K562 (cell line): ENCODE results near the gene CBLC. TPM values are rescaled to one million over a fixed set of nuclear protein-coding genes. Genes with fewer than 3 reads are reported as not detected.

Experiments used
- ATAC-seq: fragments of 200-7000 bp; cut with Tn5 transposase; 3 replicates; pipeline ENCODE4 v1.9.1; 2020; ENCODE audit warnings: moderate library complexity
- BruUV-seq: library from RNA; stranded (reverse); fragments of 400-500 nt; replicated peaks from 2 replicates; lab custom pipeline; 2021; lab: Mats Ljungman, UMichigan
- CTCF ChIA-PET: fragments of 300-600 bp; formaldehyde crosslinking; extraction: SDS; loops from one replicate; lab custom pipeline; 2021; ENCODE audit warnings: low intra/inter-chr PET ratio; lab: Yijun Ruan, JAX
- POLR2A ChIA-PET: fragments of 300-600, 350-650 bp; sonication (Branson Sonifier 250); formaldehyde crosslinking; extraction: SDS; loops from one replicate; lab custom pipeline; 2021; ENCODE audit warnings: antibody characterized with exemption, inconsistent platforms; lab: Yijun Ruan, JAX
- DNase-seq, 4 experiments: peaks; one replicate each; pipeline versions ENCODE4 v3.0.0 to v3.0.0-alpha.2; 2011 to 2018; ENCODE audit warnings: low spot score in 3 of 4, mixed read lengths in 3 of 4; ENCODE audit errors: extremely low read depth in 1 of 4
- FAIRE-seq: peaks from 2 replicates; lab custom pipeline; 2011; peaks lifted over from hg19 to GRCh38; lab: Jason Lieb, UNC
- H2AFZ ChIP-seq: 2 replicates; pipeline ENCODE4 v1.6.0; 2011; ENCODE audit warnings: low read depth, low read length, control low read depth, inconsistent platforms
- H3K27ac ChIP-seq: fragments of 200-600 bp; 3 replicates; pipeline ENCODE4 v1.8.0; 2011; ENCODE audit warnings: low read depth, mild to moderate bottlenecking, control low read depth, inconsistent platforms, low read length, moderate library complexity, mixed read lengths; ENCODE audit errors: extremely low read depth
- H3K27me3 ChIP-seq, 2 experiments: fragments of 300-600 bp in 1 of 2; 2 replicates in 1 of 2; 3 replicates in 1 of 2; pipeline versions ENCODE4 v1.6.0 to v1.8.0; 2011; ENCODE audit warnings: inconsistent platforms in 2 of 2, low read length in 2 of 2, mild to moderate bottlenecking in 1 of 2, mixed read lengths in 1 of 2, moderate library complexity in 1 of 2; ENCODE audit not compliant: control insufficient read depth in 2 of 2, insufficient read depth in 2 of 2
- H3K36me3 ChIP-seq: fragments of 300-600 bp; 3 replicates; pipeline ENCODE4 v1.8.0; 2011; ENCODE audit warnings: mild to moderate bottlenecking, low read length, inconsistent platforms; ENCODE audit not compliant: control insufficient read depth, insufficient read depth
- H3K4me1 ChIP-seq, 2 experiments: fragments of 200-600 bp in 1 of 2; replicated peaks in 1 of 2; 2 replicates in 1 of 2; 3 replicates in 1 of 2; pipeline versions ENCODE4 v1.5.1 to v1.8.0; 2011; ENCODE audit warnings: inconsistent platforms in 2 of 2, low read length in 2 of 2, mild to moderate bottlenecking in 1 of 2, mixed read lengths in 1 of 2, moderate library complexity in 1 of 2; ENCODE audit not compliant: control insufficient read depth in 2 of 2, insufficient read depth in 2 of 2
- H3K4me2 ChIP-seq: 2 replicates; pipeline ENCODE4 v1.6.1; 2011; ENCODE audit warnings: low read length, control low read depth, inconsistent platforms, mixed read lengths; ENCODE audit not compliant: insufficient read depth
- H3K4me3 ChIP-seq: fragments of 200-600 bp; sonication (generic), shearing (Covaris generic); 2 replicates; pipeline ENCODE4 v1.5.1; 2016; ENCODE audit warnings: control low read depth, inconsistent platforms
- H3K79me2 ChIP-seq: fragments of 200-600 bp; 3 replicates; pipeline ENCODE4 v1.8.0; 2011; ENCODE audit warnings: low read length, inconsistent platforms; ENCODE audit not compliant: control insufficient read depth, insufficient read depth
- H3K9ac ChIP-seq, 2 experiments: 2 replicates each; pipeline versions ENCODE4 v1.6.0 to v1.6.1; 2011; ENCODE audit warnings: low read depth in 2 of 2, low read length in 2 of 2, control low read depth in 1 of 2, inconsistent platforms in 1 of 2, mild to moderate bottlenecking in 1 of 2, mixed read lengths in 1 of 2; ENCODE audit not compliant: insufficient read depth in 1 of 2
- H3K9me1 ChIP-seq: one replicate; pipeline ENCODE4 v1.6.0; 2011; ENCODE audit warnings: inconsistent platforms, mild to moderate bottlenecking, low read length, moderate library complexity; ENCODE audit not compliant: control insufficient read depth, insufficient read depth
- H3K9me3 ChIP-seq: replicated peaks from 2 replicates; pipeline ENCODE4 v1.5.1; 2011; ENCODE audit warnings: low read depth, low read length, inconsistent platforms; ENCODE audit not compliant: control insufficient read depth, insufficient read depth
- H4K20me1 ChIP-seq: replicated peaks from 2 replicates; pipeline ENCODE4 v1.6.1; 2011; ENCODE audit warnings: low read length, inconsistent platforms, mixed read lengths; ENCODE audit not compliant: control insufficient read depth, insufficient read depth
- ARHGAP35 ChIP-seq: fragments of 450-650 bp; IDR thresholded peaks from 2 replicates; pipeline ENCODE4 v1.6.1; 2018; ENCODE audit not compliant: partially characterized antibody
- BRD4 ChIP-seq: fragments of 200-600 bp; sonication (generic); IDR thresholded peaks from 2 replicates; pipeline ENCODE4 v1.6.1; 2017; ENCODE audit warnings: inconsistent platforms
- CREBBP ChIP-seq: IDR thresholded peaks from one replicate; pipeline ENCODE4 v1.6.1; 2012; ENCODE audit warnings: low read depth, mild to moderate bottlenecking, control low read depth, inconsistent platforms, low read length
- HDAC1 ChIP-seq, 2 experiments: fragments of 450-650 bp; IDR thresholded peaks; 2 replicates each; pipeline ENCODE4 v1.6.1; 2016 to 2017; ENCODE audit warnings: inconsistent platforms in 1 of 2, mild to moderate bottlenecking in 1 of 2, moderate library complexity in 1 of 2
- ILK ChIP-seq: fragments of 450-650 bp; IDR thresholded peaks from 2 replicates; pipeline ENCODE4 v1.6.1; 2016; ENCODE audit warnings: missing genetic modification characterization, low read depth, mild to moderate bottlenecking, missing compliant biosample characterization, moderate library complexity, borderline replicate concordance
- KAT7 ChIP-seq: sonication (generic); formaldehyde crosslinking; IDR thresholded peaks from 2 replicates; pipeline ENCODE4 v1.8.0; 2022; ENCODE audit warnings: missing genetic modification reagents, mild to moderate bottlenecking, borderline replicate concordance
- LARP7 ChIP-seq: fragments of 450-650 bp; IDR thresholded peaks from 2 replicates; pipeline ENCODE4 v1.6.1; 2016
- PHB ChIP-seq: fragments of 250-450 bp; sonication (Bioruptor Pico); IDR thresholded peaks from 2 replicates; pipeline ENCODE4 v1.5.0; 2021
- RBM25 ChIP-seq: fragments of 200-400 bp; formaldehyde crosslinking; IDR thresholded peaks from 2 replicates; pipeline ENCODE4 v1.6.1; 2018; ENCODE audit warnings: low read length, low read depth, moderate library complexity; ENCODE audit not compliant: severe bottlenecking
- SNRNP70 ChIP-seq: fragments of 200-400 bp; formaldehyde crosslinking; optimal IDR thresholded peaks from 2 replicates; pipeline ENCODE3; 2017; ENCODE audit warnings: low read depth, low read length
- TAF1 ChIP-seq: IDR thresholded peaks from 2 replicates; pipeline ENCODE4 v1.6.1; 2011; ENCODE audit warnings: mild to moderate bottlenecking, low read length, moderate library complexity; ENCODE audit not compliant: insufficient read depth, control insufficient read depth, severe bottlenecking; ENCODE audit errors: extremely low read depth
- ZBTB7A ChIP-seq: IDR thresholded peaks from 2 replicates; pipeline ENCODE4 v1.6.1; 2011; ENCODE audit warnings: low read depth, mild to moderate bottlenecking, low read length, moderate library complexity, borderline replicate concordance; ENCODE audit not compliant: control insufficient read depth
- ZC3H4 ChIP-seq: sonication (generic); formaldehyde crosslinking; IDR thresholded peaks from 2 replicates; pipeline ENCODE4 v1.9.0; 2021; ENCODE audit warnings: missing genetic modification reagents, borderline replicate concordance
- ZFP36 ChIP-seq: fragments of 150-350 bp; IDR thresholded peaks from 2 replicates; pipeline ENCODE4 v1.6.1; 2018; ENCODE audit warnings: low read length, low read depth; ENCODE audit not compliant: partially characterized antibody
- ZNF282 ChIP-seq: sonication (generic); formaldehyde crosslinking; IDR thresholded peaks from 2 replicates; pipeline ENCODE4 v1.8.1; 2023; ENCODE audit warnings: missing genetic modification reagents
- ZNF695 ChIP-seq: fragments of 450-650 bp; formaldehyde crosslinking; IDR thresholded peaks from 2 replicates; pipeline ENCODE4 v1.4.0; 2020; ENCODE audit warnings: mild to moderate bottlenecking, moderate library complexity
- WGBS: fragments of 100-300 bp; shearing (Covaris generic); methylation state at CpG from one replicate; pipeline ENCODE4 v1.1.6; 2016; ENCODE audit warnings: low coverage, mixed read lengths; ENCODE audit not compliant: insufficient coverage; ENCODE audit errors: missing lambda C conversion rate; 5-methylcytosine and 5-hydroxymethylcytosine counted together
- in situ Hi-C: fragments of 300-500 bp; cut with MboI; formaldehyde crosslinking; loops from 4 replicates; pipeline ENCODE4 v1.15.0; 2018; ENCODE audit warnings: inconsistent platforms, mixed read lengths
- intact Hi-C: fragments of 100-400 bp; cut with micrococcal nuclease; formaldehyde crosslinking; loops from 2 replicates; pipeline ENCODE4 v1.14.2; 2022
- polyA plus RNA-seq, 8 experiments: library from polyadenylated mRNA; depleted of rRNA in 4 of 8; stranded (reverse) in 5 of 8; unstranded in 3 of 8; fragments of >200 nt; fragmentation: Nextera tagmentation in 2 of 8; fragmentation: Illumina TruSeq in 1 of 8; extraction: Ambion mirVana in 2 of 8; extraction: Trizol in 1 of 8; gene quantifications; 2 replicates each; pipeline versions ENCODE4 v1.2.1 to v1.2.3, GENCODE V29; 2011 to 2014; ENCODE audit warnings: inconsistent platforms in 1 of 8, missing spikeins in 1 of 8
- total RNA-seq, 7 experiments: library from RNA; depleted of rRNA in 6 of 7; stranded (reverse); fragments of >200 nt in 6 of 7; fragmentation: Illumina TruSeq in 2 of 7; extraction: Trizol in 2 of 7; gene quantifications; 2 replicates each; pipeline versions ENCODE4 v1.2.1 to v1.2.3, GENCODE V29; 2011 to 2021; ENCODE audit warnings: low replicate concordance in 1 of 7
- TF ChIP-seq, protein P1 (sequence below): fragments of 200-800 bp; sonication (Bioruptor generic); IDR thresholded peaks from 2 replicates; pipeline ENCODE4 v1.6.1; 2017; ENCODE audit warnings: missing genetic modification characterization, missing compliant biosample characterization
- TF ChIP-seq, protein P2 (sequence below): fragments of 450-650 bp; IDR thresholded peaks from 2 replicates; pipeline ENCODE4 v1.6.1; 2018; ENCODE audit not compliant: partially characterized antibody

The CBLC gene
- total and polyA plus RNA-seq, 9 of the 15 experiments (the other 6 are each of a cell fraction or from before 2014, with no cell fraction given): 0.09 TPM; not detected in 8

DNA sequence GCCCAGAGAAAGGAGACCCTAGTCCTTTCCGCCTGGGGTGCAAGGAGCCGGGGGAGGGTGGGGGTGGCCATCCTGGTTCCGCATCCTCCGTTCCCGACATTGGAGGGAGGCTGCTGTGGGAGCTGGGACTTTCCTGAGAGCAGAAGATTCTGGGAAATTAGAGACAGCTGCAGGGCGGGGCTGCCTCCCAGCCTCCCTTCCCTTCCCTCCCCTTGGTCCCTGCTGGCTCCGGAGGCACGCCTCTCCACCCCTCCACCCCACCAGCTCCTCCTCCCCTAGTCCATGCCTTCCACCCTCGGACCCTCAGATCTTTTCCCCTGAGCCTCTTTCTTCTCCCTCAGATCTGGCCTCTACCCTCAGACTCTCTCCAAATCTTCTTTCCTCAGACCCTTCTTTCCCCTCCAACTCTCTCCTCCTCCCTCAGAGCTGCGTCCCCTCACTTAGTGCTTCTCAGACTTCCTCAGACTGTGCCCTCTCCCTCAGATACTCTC, 32.3 kb upstream of the CBLC start:
- no peak overlapping the region for H3K9ac ChIP-seq
- H3K27ac ChIP-seq: no peak overlapping the region
- POLR2A ChIA-PET: interaction anchor here (0.6 to 1.0 kb wide), 2 partner anchors 21 to 140 kb away, joined by 3 to 4 read pairs; no protein-coding TSS in a partner anchor
- CTCF ChIA-PET: no interaction called here
- no peaks in the 10 kb centered on the region for H3K36me3 ChIP-seq
- peak overlapping the region; percentile 38; the same call in 1 of the 2 replicates for H2AFZ ChIP-seq
- no peak overlapping the region for H3K4me2 ChIP-seq
- BruUV-seq: no TSS peak
- no peaks in the 10 kb centered on the region for H4K20me1 ChIP-seq
- H3K9me1 ChIP-seq: no peaks in the 10 kb centered on the region
- H3K9me3 ChIP-seq: no peaks in the 10 kb centered on the region
- intact Hi-C loops (no loop called here), in situ Hi-C loops (no loop called here)
- WGBS: 46% methylated on average over 4 of the region's 10 CpGs
- no peaks in the 10 kb centered on the region for H3K79me2 ChIP-seq
- DNase-seq (peak in 2 of 4 experiments; percentile 46 to 51), FAIRE-seq (no peak), ATAC-seq (no peak)
- H3K27me3 ChIP-seq: no peaks in the 10 kb centered on the region
- H3K4me3 ChIP-seq: no peak overlapping the region
- H3K4me1 ChIP-seq: peaks cover 24 to 43% of the 10 kb centered on the region in 2 experiments
- peak; percentile 47; the same call in 1 of the 2 replicates for TF ChIP-seq LARP7
- TF ChIP-seq, protein P1, sequence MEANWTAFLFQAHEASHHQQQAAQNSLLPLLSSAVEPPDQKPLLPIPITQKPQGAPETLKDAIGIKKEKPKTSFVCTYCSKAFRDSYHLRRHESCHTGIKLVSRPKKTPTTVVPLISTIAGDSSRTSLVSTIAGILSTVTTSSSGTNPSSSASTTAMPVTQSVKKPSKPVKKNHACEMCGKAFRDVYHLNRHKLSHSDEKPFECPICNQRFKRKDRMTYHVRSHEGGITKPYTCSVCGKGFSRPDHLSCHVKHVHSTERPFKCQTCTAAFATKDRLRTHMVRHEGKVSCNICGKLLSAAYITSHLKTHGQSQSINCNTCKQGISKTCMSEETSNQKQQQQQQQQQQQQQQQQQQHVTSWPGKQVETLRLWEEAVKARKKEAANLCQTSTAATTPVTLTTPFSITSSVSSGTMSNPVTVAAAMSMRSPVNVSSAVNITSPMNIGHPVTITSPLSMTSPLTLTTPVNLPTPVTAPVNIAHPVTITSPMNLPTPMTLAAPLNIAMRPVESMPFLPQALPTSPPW (CRISPR knock-in tag): peak; percentile 46; the same call in 1 of the 2 replicates
- TF ChIP-seq ARHGAP35: peak; percentile 36
- peak in 1 of 2 experiments; percentile 32; a peak in 1 of 4 replicates for TF ChIP-seq HDAC1 (IDR thresholded peaks at IDR 0.05)
- no peak for TF ChIP-seq TAF1
- TF ChIP-seq ZNF282 (CRISPR knock-in tag): no peak
- no peak for TF ChIP-seq PHB (CRISPR knock-in tag)
- TF ChIP-seq, protein P2, sequence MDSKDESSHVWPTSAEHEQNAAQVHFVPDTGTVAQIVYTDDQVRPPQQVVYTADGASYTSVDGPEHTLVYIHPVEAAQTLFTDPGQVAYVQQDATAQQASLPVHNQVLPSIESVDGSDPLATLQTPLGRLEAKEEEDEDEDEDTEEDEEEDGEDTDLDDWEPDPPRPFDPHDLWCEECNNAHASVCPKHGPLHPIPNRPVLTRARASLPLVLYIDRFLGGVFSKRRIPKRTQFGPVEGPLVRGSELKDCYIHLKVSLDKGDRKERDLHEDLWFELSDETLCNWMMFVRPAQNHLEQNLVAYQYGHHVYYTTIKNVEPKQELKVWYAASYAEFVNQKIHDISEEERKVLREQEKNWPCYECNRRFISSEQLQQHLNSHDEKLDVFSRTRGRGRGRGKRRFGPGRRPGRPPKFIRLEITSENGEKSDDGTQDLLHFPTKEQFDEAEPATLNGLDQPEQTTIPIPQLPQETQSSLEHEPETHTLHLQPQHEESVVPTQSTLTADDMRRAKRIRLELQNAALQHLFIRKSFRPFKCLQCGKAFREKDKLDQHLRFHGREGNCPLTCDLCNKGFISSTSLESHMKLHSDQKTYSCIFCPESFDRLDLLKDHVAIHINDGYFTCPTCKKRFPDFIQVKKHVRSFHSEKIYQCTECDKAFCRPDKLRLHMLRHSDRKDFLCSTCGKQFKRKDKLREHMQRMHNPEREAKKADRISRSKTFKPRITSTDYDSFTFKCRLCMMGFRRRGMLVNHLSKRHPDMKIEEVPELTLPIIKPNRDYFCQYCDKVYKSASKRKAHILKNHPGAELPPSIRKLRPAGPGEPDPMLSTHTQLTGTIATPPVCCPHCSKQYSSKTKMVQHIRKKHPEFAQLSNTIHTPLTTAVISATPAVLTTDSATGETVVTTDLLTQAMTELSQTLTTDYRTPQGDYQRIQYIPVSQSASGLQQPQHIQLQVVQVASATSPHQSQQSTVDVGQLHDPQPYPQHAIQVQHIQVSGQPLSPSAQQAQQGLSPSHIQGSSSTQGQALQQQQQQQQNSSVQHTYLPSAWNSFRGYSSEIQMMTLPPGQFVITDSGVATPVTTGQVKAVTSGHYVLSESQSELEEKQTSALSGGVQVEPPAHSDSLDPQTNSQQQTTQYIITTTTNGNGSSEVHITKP: peak; percentile 20
- TF ChIP-seq ZFP36: peak; percentile 56
- peak; percentile 38; the same call in 1 of the 2 replicates for TF ChIP-seq ZBTB7A
- no peak for TF ChIP-seq SNRNP70
- no peak for TF ChIP-seq ZC3H4 (CRISPR knock-in tag)
- TF ChIP-seq RBM25: peak; percentile 13
- TF ChIP-seq CREBBP: peak; percentile 31
- TF ChIP-seq KAT7 (CRISPR knock-in tag): no peak
- TF ChIP-seq ZNF695 (CRISPR knock-in tag): no peak
- no peak for TF ChIP-seq BRD4
- no peak for TF ChIP-seq ILK (tag)
